MM.1S (cell line): Measurements from ENCODE around the gene SCYGR2.

Experiments used
- CTCF ChIP-seq: fragments of 300-600 bp; sonication (generic); IDR thresholded peaks from 2 replicates; pipeline ENCODE4 v1.5.1; 2016; ENCODE audit warnings: antibody characterized with exemption, low read length, mixed read lengths
- EZH2 ChIP-seq: fragments of 300-600 bp; sonication (generic); optimal IDR thresholded peaks from 2 replicates; pipeline ENCODE3; 2017; ENCODE audit warnings: low read depth, mild to moderate bottlenecking, antibody characterized with exemption, low read length, mixed read lengths
- EZH2phosphoT487 ChIP-seq: fragments of 300-600 bp; sonication (generic); IDR thresholded peaks from 2 replicates; pipeline ENCODE4 v1.6.1; 2018; ENCODE audit warnings: antibody characterized with exemption, low read length

GRCh38 chr2:227617316-227618230 lies 18.9 kb downstream of the SCYGR2 start, which contains the start of gene SCYGR4:
- no peak for TF ChIP-seq CTCF
- no peak for TF ChIP-seq EZH2
- no peak for TF ChIP-seq EZH2phosphoT487
